ENCODE results near the gene COX14.

COX14 gene

DNA sequence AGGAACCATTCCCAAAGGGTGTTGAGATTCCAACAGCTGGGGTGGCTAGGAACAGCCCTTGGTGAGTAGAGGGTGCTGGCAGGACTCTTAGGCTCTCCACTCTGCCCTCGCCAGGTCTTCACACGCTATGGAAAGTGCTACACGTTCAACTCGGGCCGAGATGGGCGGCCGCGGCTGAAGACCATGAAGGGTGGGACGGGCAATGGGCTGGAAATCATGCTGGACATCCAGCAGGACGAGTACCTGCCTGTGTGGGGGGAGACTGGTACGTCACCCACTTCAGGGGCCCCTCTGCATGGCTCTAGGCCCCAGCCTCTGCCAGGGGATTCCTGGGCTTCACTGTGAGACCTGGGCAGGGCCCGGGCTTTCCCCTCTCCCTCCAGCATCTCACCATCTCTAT lies 34.9 kb upstream of the COX14 start:
- Histone ChIP-seq H3K9me3 (ENCODE audit: insufficient read depth, low read depth, low read length) (no peaks in the 10 kb centered on the region), H4K20me1 (ENCODE audit: insufficient read depth, low read length, poor library complexity, severe bottlenecking) (no peaks in the 10 kb centered on the region), H3K36me3 (ENCODE audit: insufficient read depth, low read length) (no peaks in the 10 kb centered on the region), H3K9ac (ENCODE audit: low read depth, low read length, poor library complexity, severe bottlenecking) (no peak overlapping the region), H3K9me2 (replicated peaks; ENCODE audit: low read depth, low read length) (no peaks in the 10 kb centered on the region), H3K79me2 (ENCODE audit: insufficient read depth, low read length) (no peaks in the 10 kb centered on the region), H3K4me3 (ENCODE audit: low read length, poor library complexity, severe bottlenecking) (no peak overlapping the region), H2AFZ (ENCODE audit: low read length) (no peak overlapping the region), H3F3A (ENCODE audit: low read depth) (no peaks in the 10 kb centered on the region), H3K4me2 (ENCODE audit: low read depth, low read length, poor library complexity, severe bottlenecking) (no peak overlapping the region), H3K27me3 (ENCODE audit: insufficient read depth, low read length, poor library complexity, severe bottlenecking) (no peaks in the 10 kb centered on the region), H3K4me1 (ENCODE audit: insufficient read depth, low read length, poor library complexity, severe bottlenecking) (no peaks in the 10 kb centered on the region)
- TF ChIP-seq EZH2phosphoT487 (IDR thresholded peaks at IDR 0.05; ENCODE audit: borderline replicate concordance) = no peak
- TF ChIP-seq, protein P1, sequence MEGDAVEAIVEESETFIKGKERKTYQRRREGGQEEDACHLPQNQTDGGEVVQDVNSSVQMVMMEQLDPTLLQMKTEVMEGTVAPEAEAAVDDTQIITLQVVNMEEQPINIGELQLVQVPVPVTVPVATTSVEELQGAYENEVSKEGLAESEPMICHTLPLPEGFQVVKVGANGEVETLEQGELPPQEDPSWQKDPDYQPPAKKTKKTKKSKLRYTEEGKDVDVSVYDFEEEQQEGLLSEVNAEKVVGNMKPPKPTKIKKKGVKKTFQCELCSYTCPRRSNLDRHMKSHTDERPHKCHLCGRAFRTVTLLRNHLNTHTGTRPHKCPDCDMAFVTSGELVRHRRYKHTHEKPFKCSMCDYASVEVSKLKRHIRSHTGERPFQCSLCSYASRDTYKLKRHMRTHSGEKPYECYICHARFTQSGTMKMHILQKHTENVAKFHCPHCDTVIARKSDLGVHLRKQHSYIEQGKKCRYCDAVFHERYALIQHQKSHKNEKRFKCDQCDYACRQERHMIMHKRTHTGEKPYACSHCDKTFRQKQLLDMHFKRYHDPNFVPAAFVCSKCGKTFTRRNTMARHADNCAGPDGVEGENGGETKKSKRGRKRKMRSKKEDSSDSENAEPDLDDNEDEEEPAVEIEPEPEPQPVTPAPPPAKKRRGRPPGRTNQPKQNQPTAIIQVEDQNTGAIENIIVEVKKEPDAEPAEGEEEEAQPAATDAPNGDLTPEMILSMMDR (conservative IDR thresholded peaks at IDR 0.05; ENCODE audit: low read length) = no peak

DNA sequence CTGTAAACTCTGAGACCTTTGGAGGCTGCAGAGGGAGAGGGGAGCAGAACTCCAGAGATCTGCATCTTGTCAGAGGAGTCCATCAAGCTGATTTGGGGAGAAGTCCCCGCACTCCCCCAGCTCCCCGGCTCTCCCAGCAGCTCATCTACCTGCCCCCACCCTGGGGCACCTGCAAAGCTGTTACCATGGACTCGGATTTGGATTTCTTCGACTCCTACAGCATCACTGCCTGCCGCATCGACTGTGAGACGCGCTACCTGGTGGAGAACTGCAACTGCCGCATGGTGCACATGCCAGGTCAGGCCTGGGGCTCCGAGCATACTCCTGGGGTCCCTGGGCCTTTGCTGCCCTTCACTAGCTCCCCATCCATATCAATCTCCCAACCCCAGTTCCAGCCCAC lies 33.8 kb upstream of the COX14 start:
- TF ChIP-seq EZH2phosphoT487 (IDR thresholded peaks at IDR 0.05; ENCODE audit: borderline replicate concordance) = no peak
- TF ChIP-seq, protein P1 (conservative IDR thresholded peaks at IDR 0.05; ENCODE audit: low read length) = no peak
- no peaks in the 10 kb centered on the region for H3K79me2 ChIP-seq (ENCODE audit: insufficient read depth, low read length)
- no peak overlapping the region for H3K4me3 ChIP-seq (ENCODE audit: low read length, poor library complexity, severe bottlenecking)
- no peak overlapping the region for H3K4me2 ChIP-seq (ENCODE audit: low read depth, low read length, poor library complexity, severe bottlenecking)
- H4K20me1 ChIP-seq (ENCODE audit: insufficient read depth, low read length, poor library complexity, severe bottlenecking) = no peaks in the 10 kb centered on the region
- no peak overlapping the region for H2AFZ ChIP-seq (ENCODE audit: low read length)
- H3K9ac ChIP-seq (ENCODE audit: low read depth, low read length, poor library complexity, severe bottlenecking) = no peak overlapping the region
- H3K27me3 ChIP-seq (ENCODE audit: insufficient read depth, low read length, poor library complexity, severe bottlenecking) = no peaks in the 10 kb centered on the region
- H3K4me1 ChIP-seq (ENCODE audit: insufficient read depth, low read length, poor library complexity, severe bottlenecking) = no peaks in the 10 kb centered on the region
- no peaks in the 10 kb centered on the region for H3K36me3 ChIP-seq (ENCODE audit: insufficient read depth, low read length)
- H3F3A ChIP-seq (ENCODE audit: low read depth) = no peaks in the 10 kb centered on the region
- H3K9me3 ChIP-seq (ENCODE audit: insufficient read depth, low read depth, low read length) = no peaks in the 10 kb centered on the region
- no peaks in the 10 kb centered on the region for H3K9me2 ChIP-seq (replicated peaks; ENCODE audit: low read depth, low read length)

DNA sequence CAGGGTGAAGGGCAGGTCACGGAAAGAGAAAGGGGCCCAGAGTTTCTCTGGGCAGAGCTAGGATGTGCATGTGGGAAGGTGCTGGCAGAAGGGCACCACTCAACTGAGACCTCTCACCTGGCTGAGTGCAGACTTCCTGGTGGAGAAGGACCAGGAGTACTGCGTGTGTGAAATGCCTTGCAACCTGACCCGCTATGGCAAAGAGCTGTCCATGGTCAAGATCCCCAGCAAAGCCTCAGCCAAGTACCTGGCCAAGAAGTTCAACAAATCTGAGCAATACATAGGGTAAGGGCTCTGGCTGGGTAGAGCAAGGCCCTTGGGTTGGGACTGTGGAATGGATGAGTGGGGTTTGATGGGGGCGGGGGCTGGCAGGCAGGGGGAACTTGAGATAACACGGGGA lies 32.3 kb upstream of the COX14 start:
- no peaks in the 10 kb centered on the region for H3K27me3 ChIP-seq (ENCODE audit: insufficient read depth, low read length, poor library complexity, severe bottlenecking)

More for the DNA sequence above, 32.3 kb upstream of the COX14 start:
- Histone ChIP-seq H3K4me3 (ENCODE audit: low read length, poor library complexity, severe bottlenecking) (no peak overlapping the region), H3F3A (ENCODE audit: low read depth) (no peaks in the 10 kb centered on the region), H3K4me2 (ENCODE audit: low read depth, low read length, poor library complexity, severe bottlenecking) (no peak overlapping the region), H3K9ac (ENCODE audit: low read depth, low read length, poor library complexity, severe bottlenecking) (no peak overlapping the region), H3K36me3 (ENCODE audit: insufficient read depth, low read length) (no peaks in the 10 kb centered on the region), H2AFZ (ENCODE audit: low read length) (no peak overlapping the region), H3K4me1 (ENCODE audit: insufficient read depth, low read length, poor library complexity, severe bottlenecking) (no peaks in the 10 kb centered on the region), H4K20me1 (ENCODE audit: insufficient read depth, low read length, poor library complexity, severe bottlenecking) (no peaks in the 10 kb centered on the region), H3K9me3 (ENCODE audit: insufficient read depth, low read depth, low read length) (no peaks in the 10 kb centered on the region), H3K79me2 (ENCODE audit: insufficient read depth, low read length) (peaks cover 10% of the 10 kb centered on the region; the same call in 1 of the 2 replicates), H3K9me2 (replicated peaks; ENCODE audit: low read depth, low read length) (no peaks in the 10 kb centered on the region)
- no peak for TF ChIP-seq EZH2phosphoT487 (IDR thresholded peaks at IDR 0.05; ENCODE audit: borderline replicate concordance)
- TF ChIP-seq, protein P1 (conservative IDR thresholded peaks at IDR 0.05; ENCODE audit: low read length) = no peak
